SH-SY5Y (cell line): Measurements from ENCODE around the gene HNF4A.

Experiments used
- GATA2 ChIP-seq: IDR thresholded peaks from 2 replicates; pipeline ENCODE4 v1.6.1; 2011; ENCODE audit warnings: mild to moderate bottlenecking, low read depth, low read length
- GATA3 ChIP-seq: IDR thresholded peaks from 2 replicates; pipeline ENCODE4 v1.6.1; 2011; ENCODE audit warnings: low read depth, mild to moderate bottlenecking, low read length, moderate library complexity

The HNF4A gene

DNA sequence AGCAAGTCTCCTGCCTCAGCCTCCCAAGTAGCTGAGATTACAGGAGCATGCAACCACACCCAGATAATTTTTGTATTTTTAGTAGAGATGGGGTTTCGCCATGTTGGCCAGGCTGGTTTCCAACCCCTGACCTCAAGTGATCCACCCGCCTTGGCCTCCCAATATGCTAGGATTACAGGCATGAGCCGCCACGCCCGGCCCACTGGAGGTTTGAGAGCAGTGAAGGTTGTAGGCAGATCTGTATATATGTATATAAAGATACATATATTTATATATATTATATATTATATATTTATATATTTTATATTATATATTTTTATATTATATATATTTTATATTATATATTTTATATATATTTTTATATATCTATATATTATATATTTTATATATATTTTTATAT, 82.0 kb downstream of the HNF4A start:
- TF ChIP-seq GATA2 (no peak), GATA3 (no peak)

DNA sequence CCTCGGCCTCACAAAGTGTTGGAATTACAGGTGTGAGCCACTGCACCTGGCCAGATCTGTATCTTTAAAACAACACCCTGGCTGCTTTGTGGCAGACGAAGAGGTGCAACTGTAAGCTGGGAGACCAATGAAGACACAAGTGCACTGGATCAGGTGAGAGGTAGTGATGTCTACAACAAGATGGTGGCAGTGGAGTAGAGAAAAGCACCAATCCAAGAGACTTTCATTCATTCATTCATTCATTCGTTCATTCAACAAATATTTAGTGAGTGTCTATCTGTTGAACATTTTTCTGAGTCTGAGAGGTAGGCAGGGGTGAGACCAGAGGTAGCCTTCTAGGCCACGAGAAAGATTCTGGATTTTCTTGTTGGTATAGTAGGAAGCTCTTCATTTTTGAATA, 83.3 kb downstream of the HNF4A start:
- TF ChIP-seq GATA2 (no peak), GATA3 (no peak)

DNA sequence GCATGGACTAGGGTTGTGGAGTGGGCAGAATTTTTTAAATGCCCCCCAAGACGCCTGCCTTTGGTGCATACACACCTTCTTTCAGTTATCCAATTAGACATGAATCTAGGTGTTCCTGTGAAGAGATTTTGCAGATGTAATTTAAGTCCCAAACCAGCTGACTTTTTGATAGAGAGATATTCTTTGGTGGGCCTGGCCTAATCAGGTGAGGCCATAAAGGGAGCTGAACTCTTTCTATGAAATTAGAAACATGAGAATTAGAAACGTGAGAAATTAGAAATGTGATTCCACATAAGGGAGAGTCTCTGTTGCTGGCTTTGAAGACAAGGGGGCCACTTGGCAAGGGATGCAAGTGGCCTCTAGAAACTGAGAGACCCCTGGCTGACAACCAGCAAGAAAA, 83.8 kb downstream of the HNF4A start:
- TF ChIP-seq GATA3 (no peak), GATA2 (no peak)

DNA sequence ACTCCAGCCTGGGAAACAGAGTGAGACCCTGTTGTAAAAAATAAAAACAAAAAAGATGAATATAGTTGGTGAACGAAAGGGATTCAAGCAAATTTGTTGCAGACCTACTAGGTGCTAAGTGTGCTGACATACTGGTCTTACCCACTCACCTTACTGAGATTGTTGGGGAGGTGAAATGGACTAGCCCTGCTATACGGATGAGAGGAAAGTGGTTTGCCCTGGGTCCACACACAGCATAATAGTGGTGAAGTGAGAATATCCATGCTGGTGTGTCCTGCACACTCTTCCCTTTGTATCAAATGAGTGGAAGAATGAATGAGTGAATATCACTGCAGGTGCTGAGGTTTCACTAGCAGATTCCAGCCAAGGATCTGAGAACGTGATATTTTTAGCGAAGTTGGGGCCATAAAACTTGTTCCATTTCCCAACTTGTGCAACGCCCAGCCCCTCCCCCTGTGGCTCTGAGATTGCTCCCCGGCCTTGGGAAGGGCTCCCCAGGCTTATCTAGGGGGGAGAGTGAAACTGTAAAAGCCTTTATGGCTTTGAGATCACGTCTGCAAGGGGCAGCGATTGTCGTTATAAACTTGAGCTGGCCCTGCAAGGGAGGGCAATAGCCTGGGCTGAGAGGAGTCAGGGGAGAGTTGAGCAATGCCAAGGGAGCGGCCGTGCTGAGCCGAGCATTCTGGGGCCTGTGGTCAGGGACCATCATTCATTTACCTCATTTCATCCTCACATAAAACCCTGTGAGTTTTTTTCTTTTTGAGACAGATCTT, 87.0 kb downstream of the HNF4A start:
- TF ChIP-seq GATA2 = no peak

DNA sequence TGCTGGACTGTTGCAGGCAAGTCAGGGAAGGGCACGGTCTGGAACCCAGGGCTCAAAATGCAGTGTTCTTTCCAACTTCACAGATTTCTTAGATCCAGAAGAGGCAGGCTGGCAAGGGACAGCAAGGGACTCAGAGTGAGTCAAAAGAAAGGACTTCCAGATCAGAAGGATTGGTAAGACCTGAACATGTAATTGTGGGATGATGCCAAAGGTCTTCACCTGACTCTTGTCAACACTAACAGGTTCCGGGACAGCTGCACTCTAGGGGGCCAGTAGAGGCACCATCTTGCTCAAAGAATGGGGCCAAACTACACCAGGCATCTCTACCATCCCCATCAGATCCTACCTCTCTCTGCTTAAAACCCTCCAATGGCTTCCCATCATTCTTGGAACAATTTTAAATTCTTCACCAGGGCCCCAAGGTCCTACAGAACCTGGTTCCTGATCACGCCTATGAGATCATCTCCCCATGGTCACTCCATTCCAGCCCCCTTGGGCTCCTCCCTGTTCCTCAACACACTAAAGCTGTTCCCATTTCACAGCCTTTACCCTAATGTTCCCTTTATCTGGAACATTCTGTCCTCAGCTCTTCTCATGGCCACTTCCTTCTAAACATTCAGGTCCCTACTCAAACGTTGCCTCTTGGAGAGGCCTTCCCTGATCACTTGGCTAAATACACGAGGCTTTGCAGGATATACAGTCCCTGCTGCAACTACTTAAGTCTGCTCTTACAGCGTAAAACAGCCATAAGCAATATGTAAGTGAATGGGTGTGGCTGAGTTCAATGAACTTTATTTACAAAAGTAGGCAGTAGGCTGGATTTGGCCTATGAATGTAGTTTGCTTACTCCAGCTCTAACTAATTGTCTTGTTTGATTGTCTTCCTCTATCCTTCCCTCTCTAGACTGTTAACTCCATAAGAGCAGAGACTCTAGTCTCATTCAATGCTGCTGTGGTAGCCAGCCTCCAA, 90.5 kb downstream of the HNF4A start:
- no peak for TF ChIP-seq GATA2
- TF ChIP-seq GATA3 = no peak

DNA sequence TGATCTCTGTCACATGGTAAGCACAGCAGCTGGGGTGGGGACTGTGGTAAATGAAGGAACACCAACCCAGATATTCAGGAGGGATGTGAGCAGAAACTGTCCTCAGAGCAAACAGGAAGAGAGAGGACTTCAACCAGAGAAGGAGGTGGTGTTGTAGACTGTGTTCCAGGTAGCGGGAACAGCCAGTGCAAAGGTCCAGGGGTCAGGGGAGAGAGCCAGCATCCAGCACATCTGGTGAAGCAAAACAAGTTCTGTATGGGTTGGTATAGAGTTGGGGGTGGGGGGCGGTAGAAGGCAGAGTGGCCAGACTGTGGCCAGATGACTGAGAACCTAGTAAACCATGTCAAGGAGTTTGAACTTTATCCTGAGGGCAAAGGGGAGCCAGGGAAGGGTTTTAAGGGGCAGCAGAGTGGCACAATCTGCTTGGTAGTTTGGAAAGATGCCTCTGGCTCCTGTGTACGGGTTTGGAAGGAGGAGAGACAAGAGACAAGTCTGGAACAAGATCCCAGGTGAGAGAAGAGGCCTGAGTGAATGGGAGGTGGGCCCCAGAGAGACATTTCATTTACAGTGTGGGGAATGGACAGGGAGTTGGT, 92.4 kb downstream of the HNF4A start:
- TF ChIP-seq GATA2 (no peak), GATA3 (no peak)

DNA sequence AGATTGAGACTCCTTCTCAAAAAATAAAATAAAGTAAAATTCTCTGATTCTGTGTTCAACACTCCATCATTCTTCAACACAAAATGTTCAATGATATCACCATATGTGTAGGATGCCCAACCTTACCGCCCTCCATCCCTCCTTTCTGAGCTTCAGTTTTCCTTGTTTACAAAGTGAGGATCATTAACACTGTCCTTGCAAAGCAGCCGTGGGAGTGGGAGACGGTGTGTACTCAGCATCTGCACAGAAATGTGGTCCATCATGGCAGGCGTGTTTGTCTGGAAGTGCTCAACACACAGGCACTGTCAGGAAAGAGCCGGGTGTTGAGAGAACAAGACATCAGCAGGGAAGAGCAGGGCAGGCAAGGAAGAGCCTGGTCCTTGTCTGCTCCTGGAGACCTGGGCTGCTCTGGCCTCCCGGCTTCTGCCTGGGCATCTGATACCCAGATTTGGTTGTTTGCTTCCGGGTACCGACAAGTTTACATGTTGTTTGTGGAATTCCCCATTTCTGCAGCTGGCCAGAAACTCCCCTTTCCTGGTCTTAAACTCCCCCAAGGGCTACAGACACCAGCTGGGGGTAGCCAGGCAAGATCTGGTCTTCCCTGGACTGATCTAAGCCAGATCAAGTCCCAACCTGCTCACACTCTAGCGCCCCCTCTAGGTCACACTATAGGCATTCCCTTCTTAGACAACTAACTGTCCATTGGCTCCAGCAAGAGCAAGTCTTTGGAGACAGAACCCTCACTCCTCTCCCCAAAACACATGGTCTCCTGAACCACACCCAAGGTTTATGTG, 93.5 kb downstream of the HNF4A start:
- TF ChIP-seq GATA3 = no peak
- no peak for TF ChIP-seq GATA2

DNA sequence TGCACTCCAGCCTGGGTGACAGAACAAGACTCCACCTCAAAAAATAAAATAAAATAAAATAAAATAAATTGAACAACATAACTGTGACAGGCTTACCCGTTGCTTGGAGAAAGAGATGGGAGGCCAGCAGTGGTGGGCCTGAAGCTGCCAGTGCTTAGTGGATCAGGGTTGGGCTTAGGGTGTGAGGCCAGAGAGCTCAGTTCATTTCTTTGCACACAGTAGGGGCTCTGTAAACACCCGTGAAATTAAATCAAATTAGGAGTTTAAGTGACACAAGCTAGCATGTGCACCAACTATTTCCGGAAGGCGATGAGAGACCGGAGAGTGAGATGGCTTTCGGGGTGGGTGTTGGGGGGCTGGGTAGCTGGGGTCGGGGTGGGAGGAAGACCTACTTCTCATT, 94.4 kb downstream of the HNF4A start:
- no peak for TF ChIP-seq GATA3
- TF ChIP-seq GATA2 = no peak

DNA sequence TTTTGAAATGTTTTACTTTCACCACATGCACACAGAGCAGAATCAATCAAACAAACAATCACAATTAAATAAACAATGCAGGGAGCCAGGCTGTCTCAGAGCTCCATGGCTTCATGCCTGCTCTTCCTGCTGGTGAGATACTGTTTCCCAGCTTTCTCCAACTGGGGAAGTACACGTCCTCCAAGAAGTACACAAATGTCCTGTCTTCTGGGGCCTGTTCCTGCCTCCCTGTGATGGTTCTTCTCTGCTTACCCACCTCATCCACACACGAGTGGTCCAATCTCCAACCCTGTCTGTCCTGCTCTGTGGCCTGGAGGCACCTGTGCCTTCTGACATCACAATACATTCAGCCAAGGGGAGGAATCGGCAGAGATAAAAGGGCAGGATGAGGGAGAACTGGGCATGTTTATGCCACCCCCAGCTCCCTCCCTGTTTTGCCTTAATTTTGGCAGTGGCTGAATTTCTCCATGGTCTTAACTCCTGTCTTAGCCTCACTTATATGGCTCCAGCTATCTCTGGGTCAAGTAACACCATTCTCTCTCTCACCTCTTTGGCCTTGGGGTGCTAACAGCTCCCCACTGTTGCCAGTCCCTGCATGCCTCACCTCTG, 94.9 kb downstream of the HNF4A start:
- TF ChIP-seq GATA2 (no peak), GATA3 (no peak)

DNA sequence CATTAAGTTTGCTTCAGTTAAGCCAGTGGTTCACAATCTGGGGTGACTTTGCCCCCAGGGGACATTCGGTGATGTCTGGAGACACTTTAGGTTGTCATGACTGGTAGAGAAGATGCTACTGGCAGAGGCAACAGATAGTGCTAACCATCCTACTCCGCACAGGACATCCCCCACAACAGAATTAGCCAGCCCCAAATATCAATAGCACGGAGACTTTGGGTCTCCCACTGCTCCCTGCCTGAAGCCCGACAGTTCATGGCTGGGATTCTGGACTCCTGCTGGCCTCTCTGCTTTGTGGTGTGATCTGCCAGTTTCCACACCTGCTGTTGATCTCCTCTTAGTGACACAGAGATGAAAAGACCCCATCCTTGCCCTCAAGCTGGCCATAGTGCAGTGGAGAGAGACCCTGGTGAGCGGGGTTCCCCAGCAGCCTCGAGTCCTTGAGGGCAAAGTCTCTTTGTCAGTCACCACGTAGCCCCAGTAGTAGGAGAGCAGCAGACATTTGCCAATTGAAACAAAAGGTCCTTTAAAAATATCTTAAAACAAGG, 95.5 kb downstream of the HNF4A start:
- TF ChIP-seq GATA3 (no peak), GATA2 (no peak)

DNA sequence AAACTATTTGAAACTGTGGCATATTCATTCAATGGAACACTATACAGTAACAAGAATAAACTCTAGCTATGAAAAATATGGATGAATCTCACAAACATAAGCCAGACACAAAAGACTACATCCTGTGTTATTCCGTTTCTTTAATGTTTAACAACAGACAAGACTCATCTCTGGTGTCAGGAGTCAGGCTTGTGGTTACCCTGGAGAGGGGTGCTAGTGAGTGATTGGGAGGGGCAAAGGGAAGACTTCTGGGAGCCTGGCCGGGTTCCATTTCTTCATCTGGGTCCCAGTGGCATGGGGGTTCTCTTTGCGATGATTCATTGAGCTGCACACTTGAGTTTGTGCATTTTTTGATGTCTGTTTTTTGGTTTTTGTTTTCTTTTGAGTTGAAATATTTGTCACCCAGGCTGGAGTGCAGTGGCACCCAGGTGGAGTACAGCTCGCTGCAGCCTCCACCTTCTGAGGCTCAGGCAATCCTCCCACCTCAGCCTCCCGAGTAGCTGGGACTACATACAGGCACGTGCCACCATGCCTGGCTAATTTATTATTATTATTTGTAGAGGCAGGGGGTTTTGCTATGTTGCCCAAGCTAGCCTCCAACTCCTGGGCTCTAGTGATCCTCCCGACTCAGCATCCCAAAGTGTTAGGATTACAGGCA, 98.9 kb downstream of the HNF4A start:
- TF ChIP-seq GATA3 (no peak), GATA2 (no peak)

DNA sequence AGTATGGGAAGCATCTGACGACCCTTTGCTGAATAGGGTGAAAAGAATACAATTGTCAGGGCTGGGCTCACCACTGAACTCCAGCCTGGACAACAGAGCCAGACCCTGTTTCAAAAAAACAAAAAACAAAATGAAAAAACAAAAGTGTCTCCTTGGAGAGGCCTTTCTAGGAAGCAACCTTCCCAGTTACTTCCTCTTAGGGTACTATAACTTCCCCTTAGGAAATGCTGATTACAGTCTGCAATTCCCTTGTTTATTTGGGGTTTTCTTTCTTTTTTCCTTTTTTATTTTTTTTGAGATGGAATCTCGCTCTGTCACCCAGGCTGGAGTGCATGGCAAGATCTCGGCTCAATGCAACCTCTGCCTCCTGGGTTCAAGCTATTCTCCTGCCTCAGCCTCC, 99.6 kb downstream of the HNF4A start:
- no peak for TF ChIP-seq GATA3

DNA sequence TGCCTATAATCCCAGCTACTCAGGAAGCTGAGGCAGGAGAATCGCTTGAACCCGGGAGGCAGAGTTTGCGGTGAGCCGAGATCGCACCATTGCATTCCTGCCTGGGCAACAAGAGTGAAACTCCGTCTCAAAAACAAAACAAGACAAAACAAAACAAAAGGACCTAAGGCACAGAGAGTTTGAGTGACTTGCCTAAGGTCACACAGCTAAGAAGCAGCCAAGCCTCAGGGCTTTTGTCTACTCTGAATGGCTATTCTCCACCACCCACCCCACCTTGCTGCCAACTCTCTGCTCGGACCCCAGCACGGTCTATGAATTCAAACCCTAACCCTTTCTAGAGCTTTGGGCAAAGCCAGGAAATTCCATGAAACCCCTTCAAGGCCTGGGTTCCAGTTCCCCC, 101.1 kb downstream of the HNF4A start:
- TF ChIP-seq GATA3 = no peak
- no peak for TF ChIP-seq GATA2
